Measurements from ENCODE around the gene NQO1. TPM values are rescaled to one million over a fixed set of nuclear protein-coding genes. Genes with fewer than 3 reads are reported as not detected.
A peak's percentile ranks its signal among the peaks of the same experiment; 100 is the strongest.

Gene NQO1
- total RNA-seq (ENCODE audit: low replicate concordance) = 11.4 and 18.1 TPM in 2 replicates

- no peaks in the 10 kb centered on the region for H3K36me3 Mint-ChIP-seq
- TF ChIP-seq CTCF (IDR thresholded peaks at IDR 0.05) = no peak
- TF ChIP-seq EZH2 (IDR thresholded peaks at IDR 0.05) = no peak
- TF ChIP-seq EZH2phosphoT487 (IDR thresholded peaks at IDR 0.05) = no peak
- peaks cover 40% of the 10 kb centered on the region for H3F3A ChIP-seq (ENCODE audit: low read depth)
- H4K20me1 ChIP-seq (ENCODE audit: low read depth) = no peaks in the 10 kb centered on the region
- H3K4me1 ChIP-seq = peaks cover 16% of the 10 kb centered on the region
- peak within 1 kb of the TSS; percentile 94 for H3K4me3 Mint-ChIP-seq
- peak within 1 kb of the TSS; percentile 89 for H3K27ac Mint-ChIP-seq
- H3K27ac ChIP-seq = peak within 1 kb of the TSS; percentile 77
- H3K79me2 ChIP-seq (ENCODE audit: low read depth) = peaks cover 11% of the 10 kb centered on the region
- no peaks in the 10 kb centered on the region for H3K9me3 ChIP-seq (ENCODE audit: low read depth)
- peak within 1 kb of the TSS; percentile 56 for H3K4me3 ChIP-seq
- H2AFZ ChIP-seq (replicated peaks) = peak within 1 kb of the TSS; percentile 78
- H3K9me3 Mint-ChIP-seq = no peaks in the 10 kb centered on the region
- DNase-seq (ENCODE audit: low spot score) = peak; percentile 95
- H3K27me3 ChIP-seq = no peaks in the 10 kb centered on the region
- no peaks in the 10 kb centered on the region for H3K36me3 ChIP-seq
- peak within 1 kb of the TSS; percentile 95 for H3K4me2 ChIP-seq
- peak within 1 kb of the TSS; percentile 41 for H3K9ac ChIP-seq
- no peaks in the 10 kb centered on the region for H3K27me3 Mint-ChIP-seq (ENCODE audit: insufficient read depth, low read depth)
- H3K4me1 Mint-ChIP-seq = peaks cover 44% of the 10 kb centered on the region
Observed at GRCh38 chr16:69726313-69727060, at the start of gene NQO1. NQO1 (minus strand) TSS chr16:69726560; CDS start chr16:69726439, 121 bp downstream.

- Histone ChIP-seq H3K79me2 (ENCODE audit: low read depth) (peaks cover 57% of the 10 kb centered on the region), H2AFZ (replicated peaks) (no peak overlapping the region), H3K4me1 (peaks cover 4% of the 10 kb centered on the region), H3K4me2 (no peak overlapping the region), H3K36me3 (no peaks in the 10 kb centered on the region), H3K9me3 (ENCODE audit: low read depth) (no peaks in the 10 kb centered on the region), H4K20me1 (ENCODE audit: low read depth) (peaks cover 3% of the 10 kb centered on the region), H3K4me3 (no peak overlapping the region), H3F3A (ENCODE audit: low read depth) (no peaks in the 10 kb centered on the region), H3K27ac (no peak overlapping the region), H3K27me3 (no peaks in the 10 kb centered on the region), H3K9ac (no peak overlapping the region)
- peaks cover 4% of the 10 kb centered on the region for H3K36me3 Mint-ChIP-seq
- no peak overlapping the region for H3K27ac Mint-ChIP-seq
- no peak overlapping the region for H3K4me3 Mint-ChIP-seq
- no peak for DNase-seq (ENCODE audit: low spot score)
- H3K27me3 Mint-ChIP-seq (ENCODE audit: insufficient read depth, low read depth) = no peaks in the 10 kb centered on the region
- H3K4me1 Mint-ChIP-seq = peaks cover 20% of the 10 kb centered on the region
- H3K9me3 Mint-ChIP-seq = no peaks in the 10 kb centered on the region
- no peak for TF ChIP-seq EZH2phosphoT487 (IDR thresholded peaks at IDR 0.05)
- TF ChIP-seq EZH2 (IDR thresholded peaks at IDR 0.05) = no peak
- TF ChIP-seq CTCF (IDR thresholded peaks at IDR 0.05) = no peak
Observed at GRCh38 chr16:69775563-69775962, 49.2 kb upstream of the NQO1 start.

GRCh38 chr16:69773260-69773947, 47.0 kb upstream of the NQO1 start:
- Histone ChIP-seq H3K27ac (no peak overlapping the region), H3K36me3 (no peaks in the 10 kb centered on the region), H3K4me3 (no peak overlapping the region), H3F3A (ENCODE audit: low read depth) (no peaks in the 10 kb centered on the region), H3K9ac (no peak overlapping the region), H3K9me3 (ENCODE audit: low read depth) (no peaks in the 10 kb centered on the region), H3K4me2 (no peak overlapping the region), H4K20me1 (ENCODE audit: low read depth) (peaks cover 6% of the 10 kb centered on the region), H3K4me1 (peaks cover 4% of the 10 kb centered on the region), H3K79me2 (ENCODE audit: low read depth) (peaks cover 75% of the 10 kb centered on the region), H2AFZ (replicated peaks) (no peak overlapping the region), H3K27me3 (no peaks in the 10 kb centered on the region)
- peak overlapping the region; percentile 78 for H3K27ac Mint-ChIP-seq
- no peaks in the 10 kb centered on the region for H3K27me3 Mint-ChIP-seq (ENCODE audit: insufficient read depth, low read depth)
- H3K36me3 Mint-ChIP-seq = peaks cover 4% of the 10 kb centered on the region
- peaks cover 20% of the 10 kb centered on the region for H3K4me1 Mint-ChIP-seq
- DNase-seq (ENCODE audit: low spot score) = no peak
- H3K4me3 Mint-ChIP-seq = no peak overlapping the region
- no peak for TF ChIP-seq CTCF (IDR thresholded peaks at IDR 0.05)
- TF ChIP-seq EZH2phosphoT487 (IDR thresholded peaks at IDR 0.05) = no peak
- TF ChIP-seq EZH2 (IDR thresholded peaks at IDR 0.05) = no peak
- no peaks in the 10 kb centered on the region for H3K9me3 Mint-ChIP-seq
